Right forelimb (tissue), 1 donor: ENCODE results near the gene MRPS35.
A peak's percentile ranks its signal among the peaks of the same experiment; 100 is the strongest.

Experiments used
- DNase-seq: peaks from one replicate; pipeline ENCODE4 v3.0.0-alpha.2; 2018

The MRPS35 gene

DNA sequence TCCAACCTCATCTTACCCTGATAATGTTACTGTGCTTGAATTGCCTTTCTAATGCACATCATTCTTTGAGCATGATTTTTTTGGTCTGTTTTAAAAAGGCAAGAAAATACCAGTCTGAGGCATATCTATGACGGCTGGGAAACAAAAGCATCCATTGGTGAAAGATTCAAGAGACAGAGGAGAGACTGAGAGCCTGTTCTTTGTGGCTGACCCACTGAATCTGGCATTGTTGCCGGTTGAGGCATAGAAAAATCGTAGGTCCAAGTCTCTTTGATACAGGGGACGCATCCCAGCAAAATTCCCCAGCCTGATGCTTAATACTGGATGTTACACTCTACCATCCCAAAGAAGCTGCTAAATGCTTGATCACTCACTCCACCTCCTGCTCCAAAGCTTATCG, 66.5 kb downstream of the MRPS35 start:
- DNase-seq = no peak

GRCh38 chr12:27778206-27778605, 67.6 kb downstream of the MRPS35 start:
- DNase-seq = no peak

DNA sequence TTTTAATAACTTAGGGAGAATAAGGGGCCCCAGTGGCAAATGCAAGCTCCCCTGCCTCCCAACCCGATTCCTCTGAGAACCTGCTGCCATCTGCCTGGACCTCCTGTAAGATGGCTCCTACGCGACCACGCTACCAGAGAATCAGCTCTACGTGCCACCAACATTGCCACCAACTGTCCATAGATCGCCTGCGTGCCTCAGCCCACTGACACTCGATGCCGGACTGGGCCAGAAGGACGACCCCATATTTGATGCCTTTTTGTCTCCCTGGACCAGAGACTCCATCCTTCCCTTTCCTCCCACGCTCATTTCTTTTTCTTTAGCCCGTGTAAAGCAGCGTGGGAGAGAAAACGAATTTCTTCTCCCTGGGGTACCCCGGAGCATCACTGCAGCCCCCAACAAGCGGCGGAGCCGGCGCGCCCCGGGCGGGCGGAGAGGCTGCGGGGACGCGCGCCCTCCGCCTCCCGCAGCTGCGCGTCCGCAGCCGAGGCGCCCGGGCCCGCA, 68.8 kb downstream of the MRPS35 start:
- no peak for DNase-seq

DNA sequence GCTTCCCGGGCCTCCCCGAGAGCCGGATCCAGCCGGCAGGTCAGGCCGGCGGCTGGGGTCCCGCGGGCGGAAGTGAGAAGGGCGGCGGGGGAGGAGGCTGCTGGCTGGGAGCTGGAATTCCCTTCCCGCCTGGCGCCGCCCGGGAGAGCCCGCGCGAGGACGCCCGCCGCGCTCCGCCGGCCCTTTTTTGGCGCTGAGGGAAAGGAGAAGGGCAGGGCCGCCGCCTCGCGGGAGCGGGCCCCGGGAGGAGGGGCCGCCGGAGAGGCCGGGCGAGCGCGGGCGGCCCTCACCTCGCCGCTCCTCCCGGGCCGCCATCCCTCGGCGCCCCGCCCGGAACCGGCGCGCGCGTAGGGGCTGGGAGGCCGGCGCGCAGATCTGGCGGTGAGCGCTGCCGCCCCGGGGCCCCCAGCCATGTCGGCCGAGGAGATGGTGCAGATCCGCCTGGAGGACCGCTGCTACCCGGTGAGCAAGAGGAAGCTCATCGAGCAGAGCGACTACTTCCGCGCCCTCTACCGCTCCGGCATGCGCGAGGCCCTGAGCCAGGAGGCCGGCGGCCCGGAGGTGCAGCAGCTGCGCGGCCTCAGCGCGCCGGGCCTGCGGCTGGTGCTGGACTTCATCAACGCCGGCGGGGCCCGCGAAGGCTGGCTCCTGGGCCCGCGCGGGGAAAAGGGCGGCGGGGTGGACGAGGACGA, 69.4 kb downstream of the MRPS35 start, which contains the start of the genes KLHL42 and MANSC4:
TSS of gene KLHL42 (plus strand) at position 314 of the 692 bp plus-strand sequence. CDS start at position 412, 98 bp downstream.
TSS of gene MANSC4 (minus strand) at position 317 of the 692 bp plus-strand sequence. CDS start 8,960 bp downstream, outside the sequence.
- peak; percentile 84 for DNase-seq

GRCh38 chr12:27780612-27781408, 70.2 kb downstream of the MRPS35 start:
- DNase-seq = peak; percentile 45

GRCh38 chr12:27781680-27782079, 71.0 kb downstream of the MRPS35 start:
- no peak for DNase-seq

DNA sequence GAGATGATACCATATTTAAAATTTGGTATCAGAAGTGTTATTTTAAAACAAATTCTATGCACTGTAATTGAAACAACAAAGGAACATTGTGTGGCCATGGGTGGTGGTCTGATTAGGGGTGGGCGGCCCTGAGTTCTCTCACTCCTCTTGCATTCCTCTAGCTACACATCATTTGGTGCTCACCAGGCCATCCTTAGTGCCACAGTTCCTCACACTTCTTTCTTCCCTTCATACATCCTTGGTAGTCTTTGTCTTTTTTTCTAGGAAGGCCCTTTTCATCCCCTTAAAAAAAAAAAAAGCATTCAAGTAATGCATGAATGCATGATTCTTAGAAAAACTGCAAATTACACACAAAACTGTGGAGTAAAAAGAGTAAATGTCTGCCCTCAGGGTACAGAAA, 71.8 kb downstream of the MRPS35 start:
- DNase-seq = no peak

DNA sequence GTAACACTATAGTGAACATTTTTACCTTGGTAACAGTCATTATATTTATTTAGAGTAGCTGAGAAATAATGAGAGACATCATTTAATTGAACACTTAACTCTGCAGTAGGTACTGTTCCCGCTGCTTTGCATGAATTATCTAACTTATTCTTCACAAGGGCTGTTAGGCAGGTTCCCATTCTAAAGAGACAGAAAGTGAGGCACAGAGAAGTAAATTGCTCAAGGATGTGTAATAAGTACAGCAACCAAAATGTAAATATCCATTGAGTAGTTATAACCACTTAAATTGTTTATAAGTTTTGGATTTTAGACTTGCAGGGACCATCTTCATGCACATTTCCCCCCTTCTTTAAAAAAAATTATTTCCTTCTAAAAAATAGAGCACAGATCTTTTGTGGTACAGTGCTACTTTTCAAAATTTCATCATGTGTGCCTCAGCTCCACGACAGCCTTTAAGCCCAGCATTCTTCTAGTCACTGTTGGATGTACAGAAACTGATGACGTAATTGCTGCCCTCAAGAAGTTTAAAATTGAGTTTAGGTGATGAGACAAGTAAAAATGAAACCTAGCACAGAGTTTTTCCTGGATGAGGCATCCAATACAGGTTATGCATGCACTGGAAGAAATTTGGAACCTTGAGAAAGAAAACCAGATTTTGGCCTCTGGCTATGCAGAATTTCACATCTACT, 75.4 kb downstream of the MRPS35 start:
- DNase-seq = no peak

- no peak for DNase-seq
Observed at GRCh38 chr12:27787559-27787958, 76.9 kb downstream of the MRPS35 start.

- DNase-seq = no peak
Observed at GRCh38 chr12:27790179-27790578, 79.5 kb downstream of the MRPS35 start.

- no peak for DNase-seq
Observed at GRCh38 chr12:27794818-27795584, 84.4 kb downstream of the MRPS35 start.

- DNase-seq = no peak
Observed at GRCh38 chr12:27796128-27796527, 85.5 kb downstream of the MRPS35 start.

DNA sequence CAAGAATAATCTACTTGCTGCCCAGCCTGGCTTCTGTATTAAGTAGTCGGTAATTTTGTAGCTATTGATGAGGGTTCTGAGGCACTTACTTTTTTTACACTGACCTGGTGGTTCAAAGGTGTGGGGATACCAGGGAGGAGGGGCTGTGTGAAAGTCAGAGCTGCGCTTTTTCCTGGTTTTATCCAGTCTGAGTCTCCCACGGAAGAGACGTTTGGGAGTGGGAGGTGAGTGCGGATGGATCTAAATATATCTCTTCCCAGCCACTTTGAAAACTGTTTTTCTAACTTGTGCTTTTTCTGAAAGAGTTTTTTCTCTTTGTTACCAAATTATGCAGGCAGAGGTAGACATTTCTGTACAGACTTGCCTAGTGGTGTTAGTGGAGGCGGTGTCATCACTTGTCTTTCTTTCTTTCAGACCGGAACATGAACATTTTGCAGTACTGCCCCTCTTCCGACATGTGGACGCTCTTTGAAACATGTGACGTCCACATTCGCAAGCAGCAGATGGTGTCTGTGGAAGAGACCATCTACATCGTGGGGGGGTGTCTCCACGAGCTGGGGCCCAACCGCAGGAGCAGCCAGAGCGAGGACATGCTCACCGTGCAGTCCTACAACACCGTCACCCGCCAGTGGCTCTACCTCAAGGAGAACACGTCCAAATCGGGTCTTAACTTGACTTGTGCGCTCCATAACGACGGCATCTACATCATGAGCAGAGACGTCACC, 86.8 kb downstream of the MRPS35 start:
- no peak for DNase-seq

GRCh38 chr12:27800819-27801218, 90.2 kb downstream of the MRPS35 start:
- DNase-seq = no peak

DNA sequence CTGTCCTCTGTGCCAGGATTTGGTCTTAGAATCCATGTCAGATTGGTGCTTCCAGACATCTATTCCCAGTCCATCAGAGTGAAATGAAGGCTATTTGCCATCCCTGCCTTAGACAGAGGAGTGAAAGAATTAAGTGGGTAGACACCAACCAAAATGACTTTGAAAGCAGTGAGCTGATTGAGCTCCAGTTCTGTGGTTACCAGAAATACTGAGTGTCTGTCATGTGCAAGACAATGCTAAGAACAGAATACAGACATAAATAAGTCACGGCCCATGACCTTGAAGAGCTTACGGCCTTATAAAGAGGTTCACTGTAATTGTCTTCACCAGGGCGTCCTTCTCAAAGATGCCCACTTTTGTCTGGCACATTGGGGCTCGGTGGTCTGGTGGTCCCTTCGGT, 91.0 kb downstream of the MRPS35 start:
- no peak for DNase-seq

- DNase-seq = no peak
Observed at GRCh38 chr12:27802511-27802910, 91.9 kb downstream of the MRPS35 start.

- DNase-seq = no peak
Observed at GRCh38 chr12:27802936-27803335, 92.3 kb downstream of the MRPS35 start.

DNA sequence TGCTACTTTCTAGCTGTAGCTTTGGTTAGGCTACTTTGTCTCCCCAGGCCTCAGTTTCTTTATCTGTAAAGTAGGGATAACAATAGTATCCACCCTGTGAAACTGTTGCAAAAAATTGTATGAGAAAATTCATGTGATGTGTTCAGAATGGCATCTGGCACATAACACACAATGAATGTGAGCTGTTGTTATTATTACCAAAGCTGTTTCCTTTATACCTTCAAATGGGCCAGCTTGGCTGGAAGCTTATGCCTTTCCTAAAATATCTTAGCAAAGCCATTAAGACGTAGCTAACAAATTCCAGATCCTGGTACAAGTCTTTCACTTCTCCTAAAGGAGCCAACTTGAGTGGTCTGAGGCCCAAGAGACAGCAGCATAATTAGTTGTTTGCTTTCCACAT, 94.6 kb downstream of the MRPS35 start:
- no peak for DNase-seq
